Measurements from ENCODE around the gene PRDM11. TPM values are rescaled to one million over a fixed set of nuclear protein-coding genes. Genes with fewer than 3 reads are reported as not detected.

PRDM11 gene
- total and polyA plus RNA-seq, 2 experiments from 2014 or later: 11.8 to 20.5 TPM

- Histone ChIP-seq H3K9me3 (ENCODE audit: low read depth) (no peaks in the 10 kb centered on the region), H3K4me3 (no peak overlapping the region), H3K27me3 (no peaks in the 10 kb centered on the region), H3K36me3 (peaks cover 4% of the 10 kb centered on the region), H3K4me1 (ENCODE audit: low read depth) (no peaks in the 10 kb centered on the region), H3K27ac (no peak overlapping the region)
- DNase-seq (ENCODE audit: low read depth in 1 of 2, low spot score in 1 of 2): no peak
- TF ChIP-seq CTCF (IDR thresholded peaks at IDR 0.05; ENCODE audit: low read depth, low read length): no peak
These were observed 73.0 kb downstream of the PRDM11 start for GRCh38 chr11:45219411-45219810.

GRCh38 chr11:45223496-45223895 is 77.1 kb downstream of the PRDM11 start:
- DNase-seq (ENCODE audit: low read depth in 1 of 2, low spot score in 1 of 2): no peak
- no peak overlapping the region for H3K4me3 ChIP-seq
- peaks cover 12% of the 10 kb centered on the region for H3K36me3 ChIP-seq
- TF ChIP-seq CTCF (IDR thresholded peaks at IDR 0.05; ENCODE audit: low read depth, low read length): no peak
- no peak overlapping the region for H3K27ac ChIP-seq
- no peaks in the 10 kb centered on the region for H3K9me3 ChIP-seq (ENCODE audit: low read depth)
- H3K27me3 ChIP-seq: no peaks in the 10 kb centered on the region
- H3K4me1 ChIP-seq (ENCODE audit: low read depth): no peaks in the 10 kb centered on the region

- no peaks in the 10 kb centered on the region for H3K4me1 ChIP-seq (ENCODE audit: low read depth)
- H3K36me3 ChIP-seq: peaks cover 12% of the 10 kb centered on the region
- TF ChIP-seq CTCF (IDR thresholded peaks at IDR 0.05; ENCODE audit: low read depth, low read length): no peak
- DNase-seq (ENCODE audit: low read depth in 1 of 2, low spot score in 1 of 2): no peak
- no peaks in the 10 kb centered on the region for H3K9me3 ChIP-seq (ENCODE audit: low read depth)
- H3K27ac ChIP-seq: no peak overlapping the region
- no peaks in the 10 kb centered on the region for H3K27me3 ChIP-seq
- no peak overlapping the region for H3K4me3 ChIP-seq
These were observed 78.3 kb downstream of the PRDM11 start for GRCh38 chr11:45224766-45225165.

GRCh38 chr11:45225277-45225676 is 78.8 kb downstream of the PRDM11 start:
- H3K36me3 ChIP-seq: peaks cover 12% of the 10 kb centered on the region
- no peak for TF ChIP-seq CTCF (IDR thresholded peaks at IDR 0.05; ENCODE audit: low read depth, low read length)
- no peaks in the 10 kb centered on the region for H3K4me1 ChIP-seq (ENCODE audit: low read depth)
- no peaks in the 10 kb centered on the region for H3K9me3 ChIP-seq (ENCODE audit: low read depth)
- H3K27me3 ChIP-seq: no peaks in the 10 kb centered on the region
- H3K4me3 ChIP-seq: no peak overlapping the region
- no peak overlapping the region for H3K27ac ChIP-seq
- no peak for DNase-seq (ENCODE audit: low read depth in 1 of 2, low spot score in 1 of 2)

- Histone ChIP-seq H3K4me3 (no peak overlapping the region), H3K27ac (no peak overlapping the region), H3K36me3 (peaks cover 12% of the 10 kb centered on the region), H3K9me3 (ENCODE audit: low read depth) (no peaks in the 10 kb centered on the region), H3K4me1 (ENCODE audit: low read depth) (no peaks in the 10 kb centered on the region), H3K27me3 (no peaks in the 10 kb centered on the region)
- no peak for DNase-seq (ENCODE audit: low read depth in 1 of 2, low spot score in 1 of 2)
- no peak for TF ChIP-seq CTCF (IDR thresholded peaks at IDR 0.05; ENCODE audit: low read depth, low read length)
These were observed 79.8 kb downstream of the PRDM11 start for GRCh38 chr11:45225961-45226871.

Data from cardiac muscle cell (in vitro differentiated cells and primary cell).